K562 (cell line): ENCODE data around the gene PRLH. TPM values are rescaled to one million over a fixed set of nuclear protein-coding genes. Genes with fewer than 3 reads are reported as not detected.

Experiments
- ATAC-seq: fragments of 200-7000 bp; cut with Tn5 transposase; 3 replicates; pipeline ENCODE4 v1.9.1; 2020; ENCODE audit warnings: moderate library complexity
- BruUV-seq: library from RNA; stranded (reverse); fragments of 400-500 nt; replicated peaks from 2 replicates; lab custom pipeline; 2021; lab: Mats Ljungman, UMichigan
- CTCF ChIA-PET: fragments of 300-600 bp; formaldehyde crosslinking; extraction: SDS; loops from one replicate; lab custom pipeline; 2021; ENCODE audit warnings: low intra/inter-chr PET ratio; lab: Yijun Ruan, JAX
- POLR2A ChIA-PET: fragments of 300-600, 350-650 bp; sonication (Branson Sonifier 250); formaldehyde crosslinking; extraction: SDS; loops from one replicate; lab custom pipeline; 2021; ENCODE audit warnings: antibody characterized with exemption, inconsistent platforms; lab: Yijun Ruan, JAX
- DNase-seq, 4 experiments: peaks; one replicate each; pipeline versions ENCODE4 v3.0.0 to v3.0.0-alpha.2; 2011 to 2018; ENCODE audit warnings: low spot score in 3 of 4, mixed read lengths in 3 of 4; ENCODE audit errors: extremely low read depth in 1 of 4
- FAIRE-seq: peaks from 2 replicates; lab custom pipeline; 2011; peaks lifted over from hg19 to GRCh38; lab: Jason Lieb, UNC
- H2AFZ ChIP-seq: 2 replicates; pipeline ENCODE4 v1.6.0; 2011; ENCODE audit warnings: low read depth, low read length, control low read depth, inconsistent platforms
- H3K27ac ChIP-seq: fragments of 200-600 bp; 3 replicates; pipeline ENCODE4 v1.8.0; 2011; ENCODE audit warnings: low read depth, mild to moderate bottlenecking, control low read depth, inconsistent platforms, low read length, moderate library complexity, mixed read lengths; ENCODE audit errors: extremely low read depth
- H3K27me3 ChIP-seq, 2 experiments: fragments of 300-600 bp in 1 of 2; 2 replicates in 1 of 2; 3 replicates in 1 of 2; pipeline versions ENCODE4 v1.6.0 to v1.8.0; 2011; ENCODE audit warnings: inconsistent platforms in 2 of 2, low read length in 2 of 2, mild to moderate bottlenecking in 1 of 2, mixed read lengths in 1 of 2, moderate library complexity in 1 of 2; ENCODE audit not compliant: control insufficient read depth in 2 of 2, insufficient read depth in 2 of 2
- H3K36me3 ChIP-seq: fragments of 300-600 bp; 3 replicates; pipeline ENCODE4 v1.8.0; 2011; ENCODE audit warnings: mild to moderate bottlenecking, low read length, inconsistent platforms; ENCODE audit not compliant: control insufficient read depth, insufficient read depth
- H3K4me1 ChIP-seq, 2 experiments: fragments of 200-600 bp in 1 of 2; replicated peaks in 1 of 2; 2 replicates in 1 of 2; 3 replicates in 1 of 2; pipeline versions ENCODE4 v1.5.1 to v1.8.0; 2011; ENCODE audit warnings: inconsistent platforms in 2 of 2, low read length in 2 of 2, mild to moderate bottlenecking in 1 of 2, mixed read lengths in 1 of 2, moderate library complexity in 1 of 2; ENCODE audit not compliant: control insufficient read depth in 2 of 2, insufficient read depth in 2 of 2
- H3K4me2 ChIP-seq: 2 replicates; pipeline ENCODE4 v1.6.1; 2011; ENCODE audit warnings: low read length, control low read depth, inconsistent platforms, mixed read lengths; ENCODE audit not compliant: insufficient read depth
- H3K4me3 ChIP-seq: fragments of 200-600 bp; sonication (generic), shearing (Covaris generic); 2 replicates; pipeline ENCODE4 v1.5.1; 2016; ENCODE audit warnings: control low read depth, inconsistent platforms
- H3K79me2 ChIP-seq: fragments of 200-600 bp; 3 replicates; pipeline ENCODE4 v1.8.0; 2011; ENCODE audit warnings: low read length, inconsistent platforms; ENCODE audit not compliant: control insufficient read depth, insufficient read depth
- H3K9ac ChIP-seq, 2 experiments: 2 replicates each; pipeline versions ENCODE4 v1.6.0 to v1.6.1; 2011; ENCODE audit warnings: low read depth in 2 of 2, low read length in 2 of 2, control low read depth in 1 of 2, inconsistent platforms in 1 of 2, mild to moderate bottlenecking in 1 of 2, mixed read lengths in 1 of 2; ENCODE audit not compliant: insufficient read depth in 1 of 2
- H3K9me1 ChIP-seq: one replicate; pipeline ENCODE4 v1.6.0; 2011; ENCODE audit warnings: inconsistent platforms, mild to moderate bottlenecking, low read length, moderate library complexity; ENCODE audit not compliant: control insufficient read depth, insufficient read depth
- H3K9me3 ChIP-seq: replicated peaks from 2 replicates; pipeline ENCODE4 v1.5.1; 2011; ENCODE audit warnings: low read depth, low read length, inconsistent platforms; ENCODE audit not compliant: control insufficient read depth, insufficient read depth
- H4K20me1 ChIP-seq: replicated peaks from 2 replicates; pipeline ENCODE4 v1.6.1; 2011; ENCODE audit warnings: low read length, inconsistent platforms, mixed read lengths; ENCODE audit not compliant: control insufficient read depth, insufficient read depth
- CBFB ChIP-seq: sonication (generic); formaldehyde crosslinking; IDR thresholded peaks from 2 replicates; pipeline ENCODE4 v1.4.0; 2020; ENCODE audit warnings: mild to moderate bottlenecking, missing genetic modification reagents
- CBX2 ChIP-seq: fragments of 200-600 bp; sonication (generic); IDR thresholded peaks from one replicate; pipeline ENCODE4 v1.6.1; 2012; ENCODE audit warnings: mild to moderate bottlenecking, low read length, inconsistent platforms; ENCODE audit not compliant: insufficient read depth, poor library complexity, severe bottlenecking
- CHCHD3 ChIP-seq: fragments of 250-450 bp; sonication (Bioruptor Pico); IDR thresholded peaks from 2 replicates; pipeline ENCODE4 v2.1.2; 2022; ENCODE audit warnings: mild to moderate bottlenecking
- ILF3 ChIP-seq: fragments of 450-650 bp; IDR thresholded peaks from 2 replicates; pipeline ENCODE4 v1.6.1; 2018; ENCODE audit warnings: antibody characterized with exemption, mild to moderate bottlenecking, moderate library complexity, borderline replicate concordance
- MAFF ChIP-seq: IDR thresholded peaks from 2 replicates; pipeline ENCODE4 v1.6.1; 2012; ENCODE audit warnings: low read length, improper control_type of control experiment
- MCM5 ChIP-seq: fragments of 450-650 bp; IDR thresholded peaks from 2 replicates; pipeline ENCODE4 v1.6.1; 2016; ENCODE audit warnings: low read depth
- POLR3A ChIP-seq: IDR thresholded peaks from 2 replicates; pipeline ENCODE4 v1.6.1; 2011; ENCODE audit warnings: borderline replicate concordance, mild to moderate bottlenecking, moderate library complexity; ENCODE audit not compliant: insufficient read length, insufficient read depth; ENCODE audit errors: extremely low read depth
- RAD51 ChIP-seq: fragments of 450-650 bp; IDR thresholded peaks from 2 replicates; pipeline ENCODE4 v1.7.1; 2016; ENCODE audit warnings: low read depth, mild to moderate bottlenecking, borderline replicate concordance
- RBM34 ChIP-seq: fragments of 200-400 bp; formaldehyde crosslinking; IDR thresholded peaks from 2 replicates; pipeline ENCODE4 v1.6.1; 2018; ENCODE audit warnings: low read length, borderline replicate concordance; ENCODE audit not compliant: insufficient read depth
- TEAD4 ChIP-seq, 2 experiments: sonication (generic) in 1 of 2; formaldehyde crosslinking in 1 of 2; IDR thresholded peaks; 2 replicates each; pipeline versions ENCODE4 v1.6.1 to v1.8.0; 2012 to 2022; ENCODE audit warnings: borderline replicate concordance in 1 of 2, inconsistent platforms in 1 of 2, low read length in 1 of 2, mild to moderate bottlenecking in 1 of 2, missing genetic modification reagents in 1 of 2
- XRCC4 ChIP-seq: IDR thresholded peaks from one replicate; pipeline ENCODE4 v1.6.1; 2011; ENCODE audit not compliant: insufficient read depth, insufficient read length; ENCODE audit errors: extremely low read depth
- ZNF431 ChIP-seq: sonication (generic); formaldehyde crosslinking; IDR thresholded peaks from 2 replicates; pipeline ENCODE4 v1.8.0; 2022; ENCODE audit warnings: mild to moderate bottlenecking, missing genetic modification reagents
- ZNF586 ChIP-seq: fragments of 450-650 bp; formaldehyde crosslinking; conservative IDR thresholded peaks from 2 replicates; pipeline ENCODE4 v1.4.0; 2020; ENCODE audit warnings: mild to moderate bottlenecking, moderate library complexity
- WGBS: fragments of 100-300 bp; shearing (Covaris generic); methylation state at CpG from one replicate; pipeline ENCODE4 v1.1.6; 2016; ENCODE audit warnings: low coverage, mixed read lengths; ENCODE audit not compliant: insufficient coverage; ENCODE audit errors: missing lambda C conversion rate; 5-methylcytosine and 5-hydroxymethylcytosine counted together
- in situ Hi-C: fragments of 300-500 bp; cut with MboI; formaldehyde crosslinking; loops from 4 replicates; pipeline ENCODE4 v1.15.0; 2018; ENCODE audit warnings: inconsistent platforms, mixed read lengths
- intact Hi-C: fragments of 100-400 bp; cut with micrococcal nuclease; formaldehyde crosslinking; loops from 2 replicates; pipeline ENCODE4 v1.14.2; 2022
- polyA plus RNA-seq, 8 experiments: library from polyadenylated mRNA; depleted of rRNA in 4 of 8; stranded (reverse) in 5 of 8; unstranded in 3 of 8; fragments of >200 nt; fragmentation: Nextera tagmentation in 2 of 8; fragmentation: Illumina TruSeq in 1 of 8; extraction: Ambion mirVana in 2 of 8; extraction: Trizol in 1 of 8; gene quantifications; 2 replicates each; pipeline versions ENCODE4 v1.2.1 to v1.2.3, GENCODE V29; 2011 to 2014; ENCODE audit warnings: inconsistent platforms in 1 of 8, missing spikeins in 1 of 8
- total RNA-seq, 7 experiments: library from RNA; depleted of rRNA in 6 of 7; stranded (reverse); fragments of >200 nt in 6 of 7; fragmentation: Illumina TruSeq in 2 of 7; extraction: Trizol in 2 of 7; gene quantifications; 2 replicates each; pipeline versions ENCODE4 v1.2.1 to v1.2.3, GENCODE V29; 2011 to 2021; ENCODE audit warnings: low replicate concordance in 1 of 7
- TF ChIP-seq, protein P1 (sequence below): sonication (generic); formaldehyde crosslinking; IDR thresholded peaks from 2 replicates; pipeline ENCODE4 v1.8.0; 2022; ENCODE audit warnings: missing genetic modification reagents, mild to moderate bottlenecking, moderate library complexity, borderline replicate concordance

Gene PRLH
- total and polyA plus RNA-seq, 9 of the 15 experiments (the other 6 are each of a cell fraction or from before 2014, with no cell fraction given): not detected

DNA sequence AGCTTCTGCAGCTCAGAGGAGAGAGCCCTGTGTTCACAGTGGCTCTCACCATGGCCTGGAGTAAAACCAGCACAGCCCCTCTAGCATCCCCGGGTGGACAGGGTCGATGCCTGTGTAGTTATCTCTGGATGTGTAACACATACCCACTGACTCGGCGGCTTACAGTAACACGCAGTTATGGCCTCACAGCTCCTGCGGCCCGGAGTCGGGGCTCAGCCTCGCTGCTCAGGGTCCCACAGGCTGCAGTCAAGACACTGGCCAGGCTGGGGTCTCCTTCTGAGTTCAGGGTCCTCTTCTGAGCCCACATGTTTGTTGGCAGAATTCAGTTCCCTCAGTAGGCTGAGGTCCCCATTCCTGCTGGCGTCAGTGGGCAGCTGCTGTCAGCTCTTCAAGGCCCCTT lies 26.7 kb downstream of the PRLH start:
- Histone ChIP-seq H3K9ac (no peak overlapping the region), H3K36me3 (no peaks in the 10 kb centered on the region), H3K27me3 (peaks cover 13 to 61% of the 10 kb centered on the region in 2 experiments; a peak in 3 of 5 replicates), H3K27ac (no peak overlapping the region), H3K4me3 (no peak overlapping the region), H4K20me1 (peaks cover 6% of the 10 kb centered on the region; the same call in 1 of the 2 replicates)
- FAIRE-seq (no peak), ATAC-seq (no peak)
- POLR2A ChIA-PET: no interaction called here
- TF ChIP-seq POLR3A: no peak
- TF ChIP-seq, protein P1, sequence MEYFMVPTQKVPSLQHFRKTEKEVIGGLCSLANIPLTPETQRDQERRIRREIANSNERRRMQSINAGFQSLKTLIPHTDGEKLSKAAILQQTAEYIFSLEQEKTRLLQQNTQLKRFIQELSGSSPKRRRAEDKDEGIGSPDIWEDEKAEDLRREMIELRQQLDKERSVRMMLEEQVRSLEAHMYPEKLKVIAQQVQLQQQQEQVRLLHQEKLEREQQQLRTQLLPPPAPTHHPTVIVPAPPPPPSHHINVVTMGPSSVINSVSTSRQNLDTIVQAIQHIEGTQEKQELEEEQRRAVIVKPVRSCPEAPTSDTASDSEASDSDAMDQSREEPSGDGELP (CRISPR knock-in tag): no peak
- TF ChIP-seq CBX2: no peak
- no peak for TF ChIP-seq XRCC4
- TF ChIP-seq MAFF: no peak
- no peak for TF ChIP-seq ZNF431 (CRISPR knock-in tag)
- no peak for TF ChIP-seq RBM34
- no peak for TF ChIP-seq MCM5
- TF ChIP-seq ILF3: no peak
- no peak for TF ChIP-seq TEAD4 (IDR thresholded peaks at IDR 0.05; ENCODE audit: low read length)
- no peak for TF ChIP-seq TEAD4 (CRISPR knock-in tag; IDR thresholded peaks at IDR 0.05; ENCODE audit: borderline replicate concordance)
- no peak for TF ChIP-seq CBFB
- no peak for TF ChIP-seq ZNF586 (CRISPR knock-in tag)
- no peak for TF ChIP-seq RAD51
- TF ChIP-seq CHCHD3: no peak
- TF ChIP-seq, all 486 proteins: peak for 0
- Histone ChIP-seq H2AFZ (no peak overlapping the region), H3K9me1 (no peaks in the 10 kb centered on the region), H3K4me1 (peaks cover 0 to 4% of the 10 kb centered on the region in 2 experiments; a peak in 1 of 5 replicates), H3K9me3 (no peaks in the 10 kb centered on the region), H3K79me2 (no peaks in the 10 kb centered on the region), H3K4me2 (no peak overlapping the region)
- no peak for DNase-seq
- intact Hi-C loops (no loop called here), in situ Hi-C loops (no loop called here)
- WGBS: 1% methylated on average over 9 of the region's 10 CpGs
- no TSS peak for BruUV-seq
- CTCF ChIA-PET: no interaction called here
